ENCODE data around the gene TTC27.

TTC27 gene

DNA sequence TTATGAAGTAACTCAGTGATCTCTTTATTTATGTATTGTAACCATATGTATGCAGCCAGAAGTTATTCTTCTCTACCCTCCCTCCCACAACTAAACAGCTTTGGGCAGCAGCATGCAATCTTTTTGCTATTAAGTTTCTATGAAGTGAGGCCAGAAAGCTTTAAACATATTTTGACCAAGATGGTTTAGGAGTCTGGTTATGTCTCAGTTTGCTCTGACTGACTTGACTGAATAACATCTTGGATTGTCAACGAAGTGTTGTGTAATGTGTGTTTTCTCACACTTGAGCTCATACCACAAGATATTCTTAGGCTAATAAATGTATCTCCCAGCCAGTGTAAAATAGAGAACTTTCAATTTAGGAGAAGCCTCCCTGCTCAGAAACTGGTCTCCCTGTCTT lies 104.3 kb downstream of the TTC27 start:
- DNase-seq (ENCODE audit: low read depth, low spot score), result no peak
- Histone ChIP-seq H3K4me1 (ENCODE audit: insufficient read depth, insufficient read length) (no peaks in the 10 kb centered on the region), H3K36me3 (ENCODE audit: insufficient read depth, insufficient read length, low read length) (peaks cover 2% of the 10 kb centered on the region), H3K27me3 (ENCODE audit: insufficient read depth, insufficient read length) (no peaks in the 10 kb centered on the region), H3K4me3 (ENCODE audit: insufficient read length, low read depth) (no peak overlapping the region), H3K9ac (ENCODE audit: insufficient read length, low read depth) (no peak overlapping the region), H3K9me3 (ENCODE audit: insufficient read depth, low read length) (no peaks in the 10 kb centered on the region)
- TF ChIP-seq ZNF274 (IDR thresholded peaks at IDR 0.05; ENCODE audit: low read depth, low read length) (no peak), SUZ12 (IDR thresholded peaks at IDR 0.05; ENCODE audit: extremely low read depth, insufficient read depth, insufficient read length) (no peak), YY1 (IDR thresholded peaks at IDR 0.05; ENCODE audit: insufficient read depth, insufficient read length) (no peak)

DNA sequence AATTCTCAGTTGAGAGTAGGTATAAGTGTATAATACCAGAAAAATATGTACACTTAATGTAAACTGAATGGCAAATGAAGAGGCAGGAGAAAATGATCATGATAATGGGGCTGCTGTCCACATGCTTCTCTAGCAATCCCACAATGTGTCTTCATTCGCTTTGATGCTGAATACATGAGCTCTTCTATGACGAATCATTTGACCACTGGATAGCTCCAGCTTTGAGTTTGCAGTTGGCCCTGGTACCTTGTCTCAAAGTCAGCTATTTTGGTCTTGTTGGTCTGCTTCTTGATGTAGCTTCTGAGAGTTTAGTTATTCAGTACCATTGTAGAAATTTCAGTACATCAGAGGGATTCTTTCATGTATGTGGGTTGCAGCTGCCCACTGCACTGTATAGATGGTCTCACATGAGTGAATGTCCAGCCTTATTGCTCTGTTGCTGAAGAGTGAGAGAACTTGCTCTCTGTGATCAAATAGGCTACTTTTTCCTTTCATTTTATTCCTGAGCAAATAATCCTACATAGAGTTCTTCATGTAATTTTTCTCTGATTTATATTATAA lies 105.1 kb downstream of the TTC27 start:
- no peak for TF ChIP-seq ZNF274 (IDR thresholded peaks at IDR 0.05; ENCODE audit: low read depth, low read length)
- TF ChIP-seq YY1 (IDR thresholded peaks at IDR 0.05; ENCODE audit: insufficient read depth, insufficient read length), result no peak
- no peak for TF ChIP-seq SUZ12 (IDR thresholded peaks at IDR 0.05; ENCODE audit: extremely low read depth, insufficient read depth, insufficient read length)
- Histone ChIP-seq H3K9ac (ENCODE audit: insufficient read length, low read depth) (no peak overlapping the region), H3K36me3 (ENCODE audit: insufficient read depth, insufficient read length, low read length) (peaks cover 3% of the 10 kb centered on the region), H3K4me1 (ENCODE audit: insufficient read depth, insufficient read length) (no peaks in the 10 kb centered on the region), H3K4me3 (ENCODE audit: insufficient read length, low read depth) (no peak overlapping the region), H3K27me3 (ENCODE audit: insufficient read depth, insufficient read length) (no peaks in the 10 kb centered on the region), H3K9me3 (ENCODE audit: insufficient read depth, low read length) (no peaks in the 10 kb centered on the region)
- no peak for DNase-seq (ENCODE audit: low read depth, low spot score)

DNA sequence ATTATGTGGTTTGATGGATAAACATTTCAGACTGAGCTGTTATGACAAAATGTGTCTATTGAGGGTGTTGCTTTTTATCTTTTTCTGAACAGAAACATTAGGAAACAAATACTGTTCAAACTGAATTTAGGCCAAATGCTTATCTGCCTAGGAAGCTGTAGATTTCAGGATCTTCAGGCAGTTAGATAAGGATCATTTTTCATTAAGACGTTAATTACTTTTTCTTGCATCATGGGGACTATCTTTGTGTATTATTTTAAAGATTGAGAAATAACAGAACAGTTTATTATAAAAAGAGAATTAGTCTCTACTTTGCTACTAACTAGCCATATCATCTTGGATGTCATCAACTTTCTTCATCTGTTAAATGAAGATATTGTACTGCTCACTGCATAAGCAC lies 107.5 kb downstream of the TTC27 start:
- Histone ChIP-seq H3K9ac (ENCODE audit: insufficient read length, low read depth) (no peak overlapping the region), H3K9me3 (ENCODE audit: insufficient read depth, low read length) (no peaks in the 10 kb centered on the region), H3K4me3 (ENCODE audit: insufficient read length, low read depth) (no peak overlapping the region), H3K27me3 (ENCODE audit: insufficient read depth, insufficient read length) (no peaks in the 10 kb centered on the region), H3K36me3 (ENCODE audit: insufficient read depth, insufficient read length, low read length) (peaks cover 5% of the 10 kb centered on the region), H3K4me1 (ENCODE audit: insufficient read depth, insufficient read length) (no peaks in the 10 kb centered on the region)
- no peak for DNase-seq (ENCODE audit: low read depth, low spot score)
- TF ChIP-seq YY1 (IDR thresholded peaks at IDR 0.05; ENCODE audit: insufficient read depth, insufficient read length) (no peak), ZNF274 (IDR thresholded peaks at IDR 0.05; ENCODE audit: low read depth, low read length) (no peak), SUZ12 (IDR thresholded peaks at IDR 0.05; ENCODE audit: extremely low read depth, insufficient read depth, insufficient read length) (no peak)

DNA sequence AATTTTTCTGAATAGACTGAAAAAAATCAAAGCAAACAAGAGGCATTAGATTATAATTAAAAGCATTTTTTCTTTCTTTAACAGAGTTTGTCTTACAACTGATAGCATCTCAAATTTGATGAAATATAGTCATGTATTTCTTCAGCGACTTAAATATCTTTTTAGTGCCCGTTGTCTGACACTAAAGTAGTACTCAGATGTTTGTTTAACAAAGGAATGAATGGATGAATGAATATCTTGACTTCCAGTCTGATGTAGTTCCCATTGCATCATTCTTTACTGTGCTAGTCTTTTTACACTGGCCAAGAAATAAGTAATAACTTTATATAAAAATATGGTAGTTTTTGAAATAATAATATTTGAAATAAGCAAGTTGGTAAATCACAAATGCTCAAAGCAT lies 111.1 kb downstream of the TTC27 start:
- no peak for TF ChIP-seq ZNF274 (IDR thresholded peaks at IDR 0.05; ENCODE audit: low read depth, low read length)
- TF ChIP-seq SUZ12 (IDR thresholded peaks at IDR 0.05; ENCODE audit: extremely low read depth, insufficient read depth, insufficient read length), result no peak
- TF ChIP-seq YY1 (IDR thresholded peaks at IDR 0.05; ENCODE audit: insufficient read depth, insufficient read length), result no peak
- Histone ChIP-seq H3K36me3 (ENCODE audit: insufficient read depth, insufficient read length, low read length) (peaks cover 5% of the 10 kb centered on the region), H3K27me3 (ENCODE audit: insufficient read depth, insufficient read length) (no peaks in the 10 kb centered on the region), H3K9ac (ENCODE audit: insufficient read length, low read depth) (no peak overlapping the region), H3K4me3 (ENCODE audit: insufficient read length, low read depth) (no peak overlapping the region), H3K4me1 (ENCODE audit: insufficient read depth, insufficient read length) (no peaks in the 10 kb centered on the region), H3K9me3 (ENCODE audit: insufficient read depth, low read length) (no peaks in the 10 kb centered on the region)
- DNase-seq (ENCODE audit: low read depth, low spot score), result no peak

DNA sequence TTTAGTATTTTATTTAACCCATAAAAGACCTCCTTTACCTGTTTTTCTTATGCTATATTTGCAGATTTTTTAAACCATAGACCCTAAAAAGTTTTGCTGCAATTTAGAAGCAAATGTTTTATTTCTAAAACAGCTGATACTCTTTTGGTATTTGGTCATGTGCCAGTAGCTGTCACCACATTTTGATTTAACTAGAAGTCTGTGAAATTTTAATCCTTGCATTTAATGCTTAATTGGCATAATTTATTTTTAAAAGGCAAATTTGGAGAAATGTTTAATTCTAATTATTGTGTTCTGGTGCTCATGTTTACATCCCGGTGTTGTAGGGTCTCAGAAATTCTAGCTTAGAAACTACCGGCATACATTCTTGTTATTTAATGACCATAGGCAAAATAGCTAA lies 111.8 kb downstream of the TTC27 start:
- peaks cover 5% of the 10 kb centered on the region for H3K36me3 ChIP-seq (ENCODE audit: insufficient read depth, insufficient read length, low read length)
- no peaks in the 10 kb centered on the region for H3K9me3 ChIP-seq (ENCODE audit: insufficient read depth, low read length)
- H3K9ac ChIP-seq (ENCODE audit: insufficient read length, low read depth), result no peak overlapping the region
- TF ChIP-seq SUZ12 (IDR thresholded peaks at IDR 0.05; ENCODE audit: extremely low read depth, insufficient read depth, insufficient read length) (no peak), YY1 (IDR thresholded peaks at IDR 0.05; ENCODE audit: insufficient read depth, insufficient read length) (no peak), ZNF274 (IDR thresholded peaks at IDR 0.05; ENCODE audit: low read depth, low read length) (no peak)
- no peak overlapping the region for H3K4me3 ChIP-seq (ENCODE audit: insufficient read length, low read depth)
- no peaks in the 10 kb centered on the region for H3K27me3 ChIP-seq (ENCODE audit: insufficient read depth, insufficient read length)
- H3K4me1 ChIP-seq (ENCODE audit: insufficient read depth, insufficient read length), result no peaks in the 10 kb centered on the region
- no peak for DNase-seq (ENCODE audit: low read depth, low spot score)

DNA sequence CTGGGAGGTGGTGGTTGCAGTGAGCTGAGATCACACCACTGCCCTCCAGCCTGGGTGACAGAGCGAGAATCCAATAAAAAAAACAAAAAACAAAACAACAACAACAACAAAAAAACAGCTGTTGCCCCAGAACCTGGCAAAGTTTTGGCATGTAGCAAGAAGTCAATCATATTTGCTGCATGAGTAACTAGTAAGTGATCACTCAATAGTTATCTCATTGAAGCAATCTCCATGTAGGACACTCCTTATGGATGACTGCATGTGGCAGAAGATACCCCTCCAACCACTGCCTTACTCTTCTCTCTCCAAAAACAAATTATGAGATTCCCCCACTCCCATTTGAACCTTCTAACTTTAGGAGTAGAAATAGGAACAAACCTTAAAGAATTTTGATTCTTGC lies 113.7 kb downstream of the TTC27 start:
- TF ChIP-seq ZNF274 (IDR thresholded peaks at IDR 0.05; ENCODE audit: low read depth, low read length) (no peak), YY1 (IDR thresholded peaks at IDR 0.05; ENCODE audit: insufficient read depth, insufficient read length) (no peak)
- H3K9me3 ChIP-seq (ENCODE audit: insufficient read depth, low read length), result no peaks in the 10 kb centered on the region
- no peaks in the 10 kb centered on the region for H3K4me1 ChIP-seq (ENCODE audit: insufficient read depth, insufficient read length)
- H3K36me3 ChIP-seq (ENCODE audit: insufficient read depth, insufficient read length, low read length), result peaks cover 5% of the 10 kb centered on the region
- no peak overlapping the region for H3K4me3 ChIP-seq (ENCODE audit: insufficient read length, low read depth)
- no peaks in the 10 kb centered on the region for H3K27me3 ChIP-seq (ENCODE audit: insufficient read depth, insufficient read length)
- H3K9ac ChIP-seq (ENCODE audit: insufficient read length, low read depth), result no peak overlapping the region
- DNase-seq (ENCODE audit: low read depth, low spot score), result no peak

DNA sequence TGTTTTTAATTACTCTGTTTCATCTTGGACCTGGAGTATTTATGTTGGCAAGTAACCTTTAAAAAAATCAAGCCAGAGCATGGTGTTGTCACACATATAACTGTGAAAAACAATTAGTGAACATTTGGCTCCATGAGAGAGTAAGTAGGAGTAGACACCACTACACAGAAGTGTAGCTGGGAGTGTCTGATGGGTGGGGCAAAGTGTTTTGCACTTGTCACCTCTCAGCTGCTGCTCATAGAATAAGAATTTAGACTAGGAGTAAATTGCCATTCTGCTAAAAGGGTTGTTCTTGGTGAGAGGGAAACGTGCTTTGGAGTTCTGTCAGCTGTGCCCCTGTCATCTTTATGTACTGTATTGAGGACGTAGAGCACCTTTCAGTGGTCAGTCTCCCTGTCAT lies 114.5 kb downstream of the TTC27 start:
- Histone ChIP-seq H3K4me1 (ENCODE audit: insufficient read depth, insufficient read length) (no peaks in the 10 kb centered on the region), H3K9ac (ENCODE audit: insufficient read length, low read depth) (no peak overlapping the region), H3K36me3 (ENCODE audit: insufficient read depth, insufficient read length, low read length) (peaks cover 7% of the 10 kb centered on the region), H3K4me3 (ENCODE audit: insufficient read length, low read depth) (no peak overlapping the region), H3K9me3 (ENCODE audit: insufficient read depth, low read length) (no peaks in the 10 kb centered on the region), H3K27me3 (ENCODE audit: insufficient read depth, insufficient read length) (no peaks in the 10 kb centered on the region)
- no peak for DNase-seq (ENCODE audit: low read depth, low spot score)
- TF ChIP-seq YY1 (IDR thresholded peaks at IDR 0.05; ENCODE audit: insufficient read depth, insufficient read length) (no peak), ZNF274 (IDR thresholded peaks at IDR 0.05; ENCODE audit: low read depth, low read length) (no peak), SUZ12 (IDR thresholded peaks at IDR 0.05; ENCODE audit: extremely low read depth, insufficient read depth, insufficient read length) (no peak)

Measured in NT2/D1 (cell line).